ENCODE results near the gene OR4K14. TPM values are rescaled to one million over a fixed set of nuclear protein-coding genes. Genes with fewer than 3 reads are reported as not detected.

OR4K14 gene
- total RNA-seq, 2 donors from 2014 or later: not detected

Other genes with a start within 250 kb of the OR4K14 start
- gene OR4M1, start 245.8 kb downstream of the OR4K14 start, total RNA-seq: not detected
- gene OR4N2, start 215.5 kb downstream of the OR4K14 start, total RNA-seq: not detected
- gene OR4K2, start 144.2 kb downstream of the OR4K14 start, total RNA-seq: not detected
- gene OR4K5, start 98.7 kb downstream of the OR4K14 start, total RNA-seq: not detected
- gene OR4K1, start 88.4 kb downstream of the OR4K14 start, total RNA-seq: not detected
- not detected for gene OR4K15, start 43.7 kb downstream of the OR4K14 start, total RNA-seq
- not detected for gene OR4Q2, start 17.1 kb downstream of the OR4K14 start, total RNA-seq
- not detected for gene OR4K13, start 16.7 kb upstream of the OR4K14 start, total RNA-seq
- not detected for gene OR4L1, start 40.7 kb upstream of the OR4K14 start, total RNA-seq
- gene OR4K17, start 91.4 kb upstream of the OR4K14 start, total RNA-seq: not detected
- not detected for gene OR4N5, start 119.5 kb upstream of the OR4K14 start, total RNA-seq
- not detected for gene OR11G2, start 171.6 kb upstream of the OR4K14 start, total RNA-seq
- gene OR11H6, start 204.4 kb upstream of the OR4K14 start, total RNA-seq: not detected
- gene OR11H7, start 209.7 kb upstream of the OR4K14 start, total RNA-seq: not detected
- not detected for gene OR11H4, start 220.0 kb upstream of the OR4K14 start, total RNA-seq